Measurements from ENCODE around the gene LIX1.

DNA sequence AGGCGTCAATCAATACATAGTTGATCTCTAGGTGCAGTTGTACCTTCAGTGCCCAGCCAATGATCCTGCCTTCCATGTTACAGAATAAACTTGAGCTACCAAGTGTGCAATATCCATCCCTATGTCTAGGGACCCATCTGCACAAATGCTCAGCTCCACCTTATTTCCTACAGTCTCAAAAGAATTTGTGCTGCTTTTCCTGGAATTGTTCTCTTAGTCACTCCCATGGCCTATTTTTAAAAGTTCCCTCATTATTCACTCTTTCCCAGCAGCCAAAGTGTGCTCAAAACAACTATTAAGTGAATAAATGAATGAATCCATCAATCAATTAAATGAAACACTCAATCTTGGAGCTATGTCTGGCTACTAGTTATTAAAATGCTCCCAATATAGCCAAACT is 14.7 kb downstream of the LIX1 start:
- TF ChIP-seq, protein P1, sequence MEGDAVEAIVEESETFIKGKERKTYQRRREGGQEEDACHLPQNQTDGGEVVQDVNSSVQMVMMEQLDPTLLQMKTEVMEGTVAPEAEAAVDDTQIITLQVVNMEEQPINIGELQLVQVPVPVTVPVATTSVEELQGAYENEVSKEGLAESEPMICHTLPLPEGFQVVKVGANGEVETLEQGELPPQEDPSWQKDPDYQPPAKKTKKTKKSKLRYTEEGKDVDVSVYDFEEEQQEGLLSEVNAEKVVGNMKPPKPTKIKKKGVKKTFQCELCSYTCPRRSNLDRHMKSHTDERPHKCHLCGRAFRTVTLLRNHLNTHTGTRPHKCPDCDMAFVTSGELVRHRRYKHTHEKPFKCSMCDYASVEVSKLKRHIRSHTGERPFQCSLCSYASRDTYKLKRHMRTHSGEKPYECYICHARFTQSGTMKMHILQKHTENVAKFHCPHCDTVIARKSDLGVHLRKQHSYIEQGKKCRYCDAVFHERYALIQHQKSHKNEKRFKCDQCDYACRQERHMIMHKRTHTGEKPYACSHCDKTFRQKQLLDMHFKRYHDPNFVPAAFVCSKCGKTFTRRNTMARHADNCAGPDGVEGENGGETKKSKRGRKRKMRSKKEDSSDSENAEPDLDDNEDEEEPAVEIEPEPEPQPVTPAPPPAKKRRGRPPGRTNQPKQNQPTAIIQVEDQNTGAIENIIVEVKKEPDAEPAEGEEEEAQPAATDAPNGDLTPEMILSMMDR (IDR thresholded peaks at IDR 0.05), result no peak
- TF ChIP-seq, protein P2, sequence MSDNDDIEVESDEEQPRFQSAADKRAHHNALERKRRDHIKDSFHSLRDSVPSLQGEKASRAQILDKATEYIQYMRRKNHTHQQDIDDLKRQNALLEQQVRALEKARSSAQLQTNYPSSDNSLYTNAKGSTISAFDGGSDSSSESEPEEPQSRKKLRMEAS (IDR thresholded peaks at IDR 0.05), result no peak
- TF ChIP-seq RCOR1 (IDR thresholded peaks at IDR 0.05; ENCODE audit: low read depth, low read length) (no peak), POLR2A (IDR thresholded peaks at IDR 0.05; ENCODE audit: low read length) (no peak), JUN (IDR thresholded peaks at IDR 0.05) (no peak), HDAC2 (IDR thresholded peaks at IDR 0.05) (no peak), CEBPB (IDR thresholded peaks at IDR 0.05) (no peak), MYC (IDR thresholded peaks at IDR 0.05; ENCODE audit: borderline replicate concordance, low read length) (no peak), CBX8 (IDR thresholded peaks at IDR 0.05) (no peak), TP53 (CRISPR knock-in tag; IDR thresholded peaks at IDR 0.05) (no peak), RAD21 (conservative IDR thresholded peaks at IDR 0.05 in 1 of 2, IDR thresholded peaks at IDR 0.05 in 1 of 2) (no peak), SMC3 (IDR thresholded peaks at IDR 0.05) (no peak)
- TF ChIP-seq, protein P3, sequence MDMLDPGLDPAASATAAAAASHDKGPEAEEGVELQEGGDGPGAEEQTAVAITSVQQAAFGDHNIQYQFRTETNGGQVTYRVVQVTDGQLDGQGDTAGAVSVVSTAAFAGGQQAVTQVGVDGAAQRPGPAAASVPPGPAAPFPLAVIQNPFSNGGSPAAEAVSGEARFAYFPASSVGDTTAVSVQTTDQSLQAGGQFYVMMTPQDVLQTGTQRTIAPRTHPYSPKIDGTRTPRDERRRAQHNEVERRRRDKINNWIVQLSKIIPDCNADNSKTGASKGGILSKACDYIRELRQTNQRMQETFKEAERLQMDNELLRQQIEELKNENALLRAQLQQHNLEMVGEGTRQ (IDR thresholded peaks at IDR 0.05), result no peak
- TF ChIP-seq, protein P4, sequence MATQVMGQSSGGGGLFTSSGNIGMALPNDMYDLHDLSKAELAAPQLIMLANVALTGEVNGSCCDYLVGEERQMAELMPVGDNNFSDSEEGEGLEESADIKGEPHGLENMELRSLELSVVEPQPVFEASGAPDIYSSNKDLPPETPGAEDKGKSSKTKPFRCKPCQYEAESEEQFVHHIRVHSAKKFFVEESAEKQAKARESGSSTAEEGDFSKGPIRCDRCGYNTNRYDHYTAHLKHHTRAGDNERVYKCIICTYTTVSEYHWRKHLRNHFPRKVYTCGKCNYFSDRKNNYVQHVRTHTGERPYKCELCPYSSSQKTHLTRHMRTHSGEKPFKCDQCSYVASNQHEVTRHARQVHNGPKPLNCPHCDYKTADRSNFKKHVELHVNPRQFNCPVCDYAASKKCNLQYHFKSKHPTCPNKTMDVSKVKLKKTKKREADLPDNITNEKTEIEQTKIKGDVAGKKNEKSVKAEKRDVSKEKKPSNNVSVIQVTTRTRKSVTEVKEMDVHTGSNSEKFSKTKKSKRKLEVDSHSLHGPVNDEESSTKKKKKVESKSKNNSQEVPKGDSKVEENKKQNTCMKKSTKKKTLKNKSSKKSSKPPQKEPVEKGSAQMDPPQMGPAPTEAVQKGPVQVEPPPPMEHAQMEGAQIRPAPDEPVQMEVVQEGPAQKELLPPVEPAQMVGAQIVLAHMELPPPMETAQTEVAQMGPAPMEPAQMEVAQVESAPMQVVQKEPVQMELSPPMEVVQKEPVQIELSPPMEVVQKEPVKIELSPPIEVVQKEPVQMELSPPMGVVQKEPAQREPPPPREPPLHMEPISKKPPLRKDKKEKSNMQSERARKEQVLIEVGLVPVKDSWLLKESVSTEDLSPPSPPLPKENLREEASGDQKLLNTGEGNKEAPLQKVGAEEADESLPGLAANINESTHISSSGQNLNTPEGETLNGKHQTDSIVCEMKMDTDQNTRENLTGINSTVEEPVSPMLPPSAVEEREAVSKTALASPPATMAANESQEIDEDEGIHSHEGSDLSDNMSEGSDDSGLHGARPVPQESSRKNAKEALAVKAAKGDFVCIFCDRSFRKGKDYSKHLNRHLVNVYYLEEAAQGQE (IDR thresholded peaks at IDR 0.05), result no peak
